NCI-H2196 treated with DMSO at 0.1 percent for 48 hours (cell line): ENCODE data around the gene ZFP2.
"Not testable (repeated sequence)": the region's sequence is repeated elsewhere in the genome, so short reads cannot be mapped to it uniquely, and the experiment has no call there.

Source experiments
- DNase-seq: peaks from one replicate; lab custom pipeline; 2025; ENCODE audit not compliant: unreplicated experiment; lab: John Stamatoyannopoulos, UW

The ZFP2 gene

DNA sequence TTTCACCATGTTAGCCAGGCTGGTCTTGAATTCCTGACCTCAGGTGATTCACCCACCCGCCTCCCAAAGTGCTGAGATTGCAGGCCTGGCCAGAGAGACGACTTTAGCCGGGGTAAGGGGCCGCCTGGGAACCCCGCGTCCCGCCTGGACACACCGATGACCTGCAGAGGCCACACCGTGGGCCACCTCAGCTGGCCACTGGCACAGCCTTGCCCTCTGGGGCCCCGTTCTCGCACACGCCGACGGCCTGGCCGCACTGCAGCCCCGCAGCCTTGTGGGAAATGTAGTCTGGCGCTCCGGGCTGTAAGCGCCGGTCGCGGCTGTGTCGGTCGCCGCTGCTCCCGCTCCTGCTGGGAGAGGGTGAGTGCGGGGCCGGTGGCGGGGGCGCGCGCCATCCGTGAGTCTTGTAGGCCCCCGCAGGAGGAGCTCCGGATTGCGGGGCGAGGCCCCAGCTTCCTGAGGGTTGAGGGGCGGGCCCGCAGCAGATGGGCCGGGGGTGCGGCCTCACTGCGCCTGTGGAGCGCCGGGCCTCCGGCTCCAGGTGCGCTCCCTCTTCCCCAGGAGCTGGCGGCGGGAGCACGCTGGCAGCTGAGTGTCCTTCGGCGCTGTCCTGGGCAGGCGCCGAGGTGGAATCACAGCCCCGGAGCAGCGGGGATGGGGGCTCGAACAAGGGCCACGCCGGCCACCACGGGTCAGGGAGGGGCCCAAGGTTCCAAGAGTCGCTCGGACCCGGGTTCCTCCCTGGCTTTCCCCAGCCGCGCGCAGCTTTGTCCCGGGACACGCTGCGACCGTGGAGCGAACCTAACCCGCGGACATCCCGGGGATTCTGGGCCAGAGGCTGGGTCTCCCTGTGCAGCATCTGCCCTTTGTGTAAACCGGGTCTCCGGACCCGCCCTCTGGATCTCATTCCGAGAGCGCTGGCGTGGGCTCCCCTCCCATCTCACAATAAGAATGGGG is at the start of gene ZFP2:
Gene ZFP2 (plus strand): TSS at position 299 of the 957 bp plus-strand sequence. CDS start 35,401 bp downstream, outside the sequence.
- DNase-seq, result no peak

- DNase-seq, result no peak
Observed at GRCh38 chr5:178849316-178849715, 46.4 kb upstream of the ZFP2 start.

- no peak for DNase-seq
Observed at GRCh38 chr5:178851951-178852350, 43.8 kb upstream of the ZFP2 start.

GRCh38 chr5:178854284-178854683 is 41.4 kb upstream of the ZFP2 start:
- no peak for DNase-seq

GRCh38 chr5:178859625-178860521 is 35.8 kb upstream of the ZFP2 start, which contains the start of gene ZNF354B:
TSS of gene ZNF354B (plus strand) at chr5:178859953. CDS start at chr5:178861048, 1,095 bp downstream.
- DNase-seq, result peak; percentile 84

GRCh38 chr5:178860615-178861014 is 35.1 kb upstream of the ZFP2 start:
- DNase-seq, result not testable (repeated sequence)

DNA sequence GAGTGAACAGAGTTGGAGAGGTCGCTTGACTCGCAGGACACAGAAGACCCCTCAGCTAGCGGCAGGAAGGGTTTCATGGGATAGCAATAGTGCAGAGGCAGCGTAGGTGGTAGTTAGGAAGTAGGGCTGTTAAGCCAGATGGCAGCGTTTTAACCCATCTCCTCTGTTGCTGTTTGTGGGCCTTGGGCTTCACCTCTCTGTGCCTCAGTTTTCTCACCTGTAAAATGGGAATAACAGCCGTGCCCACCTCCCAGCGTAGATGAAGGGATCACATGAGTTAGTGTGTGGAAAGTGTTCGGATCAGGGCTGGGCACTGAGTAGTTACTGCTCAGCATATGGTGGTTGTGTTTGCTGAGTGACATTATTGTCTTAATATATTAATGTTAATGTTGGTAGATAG is 34.1 kb upstream of the ZFP2 start:
- DNase-seq, result no peak

- DNase-seq, result no peak
Observed at GRCh38 chr5:178866946-178867345, 28.8 kb upstream of the ZFP2 start.

DNA sequence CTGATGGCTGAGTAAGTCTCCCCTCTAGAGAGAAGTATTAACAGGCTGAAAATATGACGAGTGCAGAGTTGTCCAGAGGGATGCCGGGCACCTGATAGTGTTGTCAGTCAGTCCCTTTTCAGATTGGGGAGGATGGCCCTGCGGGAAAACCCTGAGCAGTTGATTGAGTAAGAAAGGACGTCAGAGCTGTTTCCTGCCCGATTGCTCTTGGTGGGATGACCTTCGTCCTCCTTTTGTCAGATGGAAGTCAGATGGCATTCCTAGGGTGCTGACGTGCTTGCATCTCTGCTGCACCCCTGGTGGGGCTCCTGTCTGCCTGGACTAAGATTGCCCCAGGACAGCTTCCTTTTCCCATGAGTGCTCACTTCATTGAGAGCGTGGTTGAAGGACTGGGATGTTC is 26.1 kb upstream of the ZFP2 start:
- no peak for DNase-seq

DNA sequence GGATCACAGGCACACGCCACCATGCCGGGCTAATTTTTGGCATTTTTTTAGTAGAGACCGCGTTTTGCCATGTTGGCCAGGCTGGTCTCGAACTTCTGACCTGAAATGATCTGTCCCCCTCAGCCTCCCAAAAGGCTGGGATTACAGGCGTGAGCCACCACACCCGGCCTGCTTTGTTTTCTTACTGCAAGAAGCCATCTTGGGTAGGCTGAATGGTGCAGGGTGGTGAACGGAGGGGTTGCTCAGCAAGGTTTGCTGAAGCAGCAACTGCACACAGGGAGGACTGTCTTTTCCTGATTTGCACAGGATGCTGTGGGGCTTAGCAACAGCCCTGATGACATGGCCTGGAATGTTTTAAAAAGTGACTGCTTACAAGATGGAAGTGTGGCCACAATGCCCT is 25.3 kb upstream of the ZFP2 start:
- DNase-seq, result no peak

DNA sequence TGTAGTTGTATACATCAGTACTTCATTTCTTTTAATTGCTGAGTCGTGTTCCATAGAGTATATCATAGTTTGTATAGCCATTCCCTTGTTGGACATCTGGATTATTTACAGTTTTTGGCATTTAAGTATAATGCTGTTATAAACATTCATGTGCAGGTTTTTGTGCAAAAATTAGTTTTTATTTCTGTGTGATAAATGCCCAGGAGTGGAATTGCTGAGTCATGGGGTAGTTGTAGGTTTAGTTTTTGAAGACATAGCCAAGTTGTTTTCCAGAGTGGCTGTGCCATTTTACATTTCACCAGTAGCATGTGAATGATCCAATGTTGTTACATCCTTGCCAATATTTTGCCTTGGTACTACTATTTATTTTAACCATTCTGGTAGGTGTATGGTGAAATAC is 23.4 kb upstream of the ZFP2 start:
- no peak for DNase-seq

- not testable (repeated sequence) for DNase-seq
Observed at GRCh38 chr5:178883115-178883694, 12.5 kb upstream of the ZFP2 start.

- no peak for DNase-seq
Observed at GRCh38 chr5:178883815-178884430, 11.8 kb upstream of the ZFP2 start.

DNA sequence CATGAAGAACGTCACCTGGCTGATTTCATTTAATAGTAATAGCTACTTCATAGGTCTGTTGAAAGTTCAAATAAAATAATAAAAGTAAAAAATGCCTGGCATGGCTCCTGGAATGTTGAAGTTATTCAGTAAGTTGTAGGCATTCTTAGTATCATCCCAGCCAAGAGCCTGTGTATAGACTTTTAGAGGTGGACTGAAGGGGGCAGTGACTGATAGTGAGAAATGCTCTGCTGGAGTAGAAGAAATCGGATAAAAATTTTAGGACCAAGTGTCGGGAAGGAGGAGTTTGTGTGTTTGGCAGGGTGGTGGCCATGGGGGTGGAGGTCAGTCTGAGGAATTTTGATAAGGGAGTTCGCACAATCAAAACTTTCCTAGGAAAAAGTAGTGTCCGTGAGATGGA is 3.6 kb downstream of the ZFP2 start:
- no peak for DNase-seq

GRCh38 chr5:178902849-178903248 is 7.1 kb downstream of the ZFP2 start:
- DNase-seq, result no peak

GRCh38 chr5:178931846-178932760 is 36.4 kb downstream of the ZFP2 start:
- no peak for DNase-seq

DNA sequence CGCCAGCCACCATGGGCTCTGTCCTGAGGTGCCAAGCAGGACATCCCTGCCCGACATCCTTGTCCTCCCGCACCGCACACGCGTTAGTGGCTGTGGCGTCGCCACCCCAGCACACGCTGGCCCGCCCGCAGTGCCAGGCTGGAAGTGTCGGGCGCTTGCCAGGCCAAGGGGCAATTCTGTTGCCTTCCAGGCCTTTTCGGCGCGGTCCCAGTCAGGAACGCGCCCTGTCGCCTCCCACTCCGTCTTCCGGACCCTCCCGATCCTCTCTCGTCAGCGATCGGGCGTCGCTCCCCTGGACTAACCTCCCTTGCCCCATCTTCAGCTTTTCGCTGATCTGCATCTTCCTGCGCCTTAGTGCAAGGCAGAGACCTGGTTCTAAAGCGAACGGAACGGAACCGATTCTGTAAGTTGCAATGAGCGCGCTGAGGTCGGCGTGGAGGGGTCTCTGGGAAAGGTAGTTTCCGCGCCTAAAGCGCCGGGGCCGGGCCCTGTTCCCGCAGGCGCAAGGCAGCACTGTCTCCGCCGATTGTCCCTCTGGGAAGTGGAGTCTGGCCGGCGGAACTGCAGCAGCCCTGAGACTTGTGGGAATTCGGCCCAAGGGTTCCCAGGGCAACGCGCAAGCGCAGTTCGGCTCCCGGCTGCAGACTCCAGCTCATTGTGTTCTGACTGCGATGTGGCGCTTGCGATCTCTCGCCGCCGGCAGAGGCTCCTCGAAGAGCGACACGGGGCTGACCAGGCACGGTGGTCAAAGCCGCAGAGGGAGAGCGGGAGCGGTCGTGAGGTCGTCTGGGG is 45.1 kb downstream of the ZFP2 start, which contains the start of gene ZNF454:
Gene ZNF454 (plus strand): TSS at position 630 of the 792 bp plus-strand sequence. CDS start 1,594 bp downstream, outside the sequence.
- DNase-seq, result no peak

DNA sequence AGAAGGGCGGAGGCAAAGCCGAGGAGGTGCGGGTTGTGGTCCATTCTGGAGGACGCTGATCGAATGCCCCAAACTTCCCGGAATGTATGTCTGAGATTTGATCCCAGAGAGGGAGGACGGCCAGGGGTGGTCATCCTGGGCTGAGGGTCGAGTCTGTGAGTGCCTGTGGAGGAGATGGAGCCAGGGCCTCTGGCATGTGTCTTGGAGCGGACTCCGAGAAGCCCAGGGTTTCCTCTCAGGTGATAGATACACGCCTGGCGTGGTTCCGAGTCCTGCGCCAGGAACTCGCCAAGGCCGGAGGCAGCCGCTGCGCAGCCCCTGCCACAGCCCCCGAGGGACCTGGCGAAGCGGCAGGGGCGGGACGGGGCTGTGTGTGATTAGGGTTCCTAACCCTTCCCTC is 45.6 kb downstream of the ZFP2 start:
- no peak for DNase-seq
